Hepatocyte (in vitro differentiated cells): ENCODE results near the gene HS1BP3. TPM values are rescaled to one million over a fixed set of nuclear protein-coding genes. Genes with fewer than 3 reads are reported as not detected.

Source experiments
- DNase-seq: peaks from one replicate; pipeline ENCODE4 v3.0.0-alpha.2; 2016; ENCODE audit warnings: low spot score
- H2AFZ ChIP-seq: fragments of 200-600 bp; sonication (generic); 2 replicates; pipeline ENCODE4 v1.6.0; 2016; ENCODE audit warnings: antibody characterized with exemption, mild to moderate bottlenecking
- H3K27ac ChIP-seq: fragments of 200-600 bp; sonication (generic); 2 replicates; pipeline ENCODE4 v1.5.1; 2016; ENCODE audit warnings: mild to moderate bottlenecking
- H3K27me3 ChIP-seq: fragments of 200-600 bp; sonication (generic); 2 replicates; pipeline ENCODE4 v1.6.1; 2016
- H3K36me3 ChIP-seq: fragments of 200-600 bp; sonication (generic); replicated peaks from 2 replicates; pipeline ENCODE4 v1.5.1; 2016; ENCODE audit warnings: low read depth; ENCODE audit not compliant: insufficient read depth
- H3K4me1 ChIP-seq: fragments of 200-600 bp; sonication (generic); 2 replicates; pipeline ENCODE4 v1.5.1; 2016; ENCODE audit warnings: mild to moderate bottlenecking, moderate library complexity; ENCODE audit not compliant: insufficient read depth
- H3K4me2 ChIP-seq: fragments of 200-600 bp; sonication (generic); 2 replicates; pipeline ENCODE4 v1.6.0; 2016
- H3K4me3 ChIP-seq: fragments of 200-600 bp; sonication (generic); 2 replicates; pipeline ENCODE4 v1.5.1; 2016; ENCODE audit warnings: mild to moderate bottlenecking
- H3K79me2 ChIP-seq: fragments of 200-600 bp; sonication (generic); 2 replicates; pipeline ENCODE4 v1.6.0; 2017; ENCODE audit warnings: mild to moderate bottlenecking
- H3K9me2 ChIP-seq: fragments of 200-600 bp; sonication (generic); replicated peaks from 2 replicates; pipeline ENCODE4 v1.6.0; 2017; ENCODE audit warnings: mild to moderate bottlenecking; ENCODE audit not compliant: insufficient read depth
- H3K9me3 ChIP-seq: fragments of 200-600 bp; sonication (generic); 2 replicates; pipeline ENCODE4 v1.5.1; 2016; ENCODE audit warnings: low read depth, mild to moderate bottlenecking
- H4K20me1 ChIP-seq: fragments of 200-600 bp; sonication (generic); 2 replicates; pipeline ENCODE4 v1.6.0; 2016; ENCODE audit warnings: mild to moderate bottlenecking; ENCODE audit not compliant: insufficient read depth, poor library complexity, severe bottlenecking
- CTCF ChIP-seq: fragments of 200-600 bp; sonication (generic); IDR thresholded peaks from 2 replicates; pipeline ENCODE4 v1.5.1; 2016; ENCODE audit warnings: antibody characterized with exemption, mild to moderate bottlenecking; ENCODE audit not compliant: poor library complexity
- EZH2 ChIP-seq: fragments of 200-600 bp; sonication (generic); IDR thresholded peaks from 2 replicates; pipeline ENCODE4 v1.6.1; 2016; ENCODE audit warnings: antibody characterized with exemption, mild to moderate bottlenecking, borderline replicate concordance
- EZH2phosphoT487 ChIP-seq: fragments of 200-600 bp; sonication (generic); IDR thresholded peaks from one replicate; pipeline ENCODE4 v1.6.1; 2018; ENCODE audit warnings: antibody characterized with exemption, mild to moderate bottlenecking, low read depth, moderate library complexity; ENCODE audit not compliant: unreplicated experiment, severe bottlenecking
- WGBS: methylation state at CpG from one replicate; pipeline ENCODE4 v1.1.6; 2016; ENCODE audit warnings: low lambda C conversion rate; ENCODE audit errors: missing lambda C conversion rate; 5-methylcytosine and 5-hydroxymethylcytosine counted together
- polyA plus RNA-seq: library from polyadenylated mRNA; unstranded; fragments of >200 nt; fragmentation: Nextera tagmentation; extraction: Ambion mirVana; gene quantifications from 2 replicates; pipeline ENCODE4 v1.2.1, GENCODE V29; 2016
- total RNA-seq: library from RNA; depleted of rRNA; stranded (reverse); fragments of >200 nt; gene quantifications from 2 replicates; pipeline ENCODE4 v1.2.3, GENCODE V29; 2014

HS1BP3 gene
- total and polyA plus RNA-seq, 2 experiments from 2014 or later, result 26.8 to 29.6 TPM

- H3K4me1 ChIP-seq, result peaks cover 16% of the 10 kb centered on the region
- H3K27me3 ChIP-seq, result no peaks in the 10 kb centered on the region
- H3K9me3 ChIP-seq, result no peaks in the 10 kb centered on the region
- H3K9me2 ChIP-seq, result no peaks in the 10 kb centered on the region
- no peak overlapping the region for H3K4me3 ChIP-seq
- DNase-seq, result no peak
- no peak overlapping the region for H3K4me2 ChIP-seq
- no peak for TF ChIP-seq EZH2
- no peak overlapping the region for H2AFZ ChIP-seq
- no peaks in the 10 kb centered on the region for H3K36me3 ChIP-seq
- no peaks in the 10 kb centered on the region for H3K79me2 ChIP-seq
- WGBS, result 67% methylated on average over 9 of the region's 9 CpGs
- no peaks in the 10 kb centered on the region for H4K20me1 ChIP-seq
- H3K27ac ChIP-seq, result peak overlapping the region; percentile 66
Observed at GRCh38 chr2:20634507-20635112, 16.3 kb downstream of the HS1BP3 start.

GRCh38 chr2:20633794-20634506 lies 16.9 kb downstream of the HS1BP3 start:
- no peaks in the 10 kb centered on the region for H3K36me3 ChIP-seq
- no peaks in the 10 kb centered on the region for H4K20me1 ChIP-seq
- H3K9me3 ChIP-seq, result no peaks in the 10 kb centered on the region
- no peak overlapping the region for H3K4me3 ChIP-seq
- H3K27me3 ChIP-seq, result no peaks in the 10 kb centered on the region
- H3K79me2 ChIP-seq, result no peaks in the 10 kb centered on the region
- DNase-seq, result peak; percentile 41
- WGBS, result 88% methylated on average over 18 of the region's 18 CpGs
- peaks cover 16% of the 10 kb centered on the region for H3K4me1 ChIP-seq
- TF ChIP-seq EZH2 (no peak), EZH2phosphoT487 (no peak), CTCF (no peak)
- no peak overlapping the region for H2AFZ ChIP-seq
- no peaks in the 10 kb centered on the region for H3K9me2 ChIP-seq
- peak overlapping the region; percentile 66 for H3K27ac ChIP-seq
- H3K4me2 ChIP-seq, result no peak overlapping the region

GRCh38 chr2:20633001-20633400 lies 17.9 kb downstream of the HS1BP3 start:
- no peaks in the 10 kb centered on the region for H3K9me2 ChIP-seq
- H3K27ac ChIP-seq, result no peak overlapping the region
- no peaks in the 10 kb centered on the region for H3K79me2 ChIP-seq
- H3K36me3 ChIP-seq, result no peaks in the 10 kb centered on the region
- H3K9me3 ChIP-seq, result no peaks in the 10 kb centered on the region
- WGBS, result 99% methylated on average over 4 of the region's 4 CpGs
- no peak overlapping the region for H3K4me3 ChIP-seq
- no peaks in the 10 kb centered on the region for H4K20me1 ChIP-seq
- peaks cover 16% of the 10 kb centered on the region for H3K4me1 ChIP-seq
- H3K27me3 ChIP-seq, result no peaks in the 10 kb centered on the region
- DNase-seq, result no peak
- TF ChIP-seq EZH2phosphoT487 (no peak), EZH2 (no peak), CTCF (no peak)
- no peak overlapping the region for H3K4me2 ChIP-seq
- no peak overlapping the region for H2AFZ ChIP-seq

GRCh38 chr2:20632446-20632990 lies 18.4 kb downstream of the HS1BP3 start:
- Histone ChIP-seq H4K20me1 (no peaks in the 10 kb centered on the region), H3K79me2 (no peaks in the 10 kb centered on the region), H3K27me3 (no peaks in the 10 kb centered on the region), H3K27ac (no peak overlapping the region), H3K9me3 (no peaks in the 10 kb centered on the region), H3K9me2 (no peaks in the 10 kb centered on the region), H3K4me3 (no peak overlapping the region), H2AFZ (no peak overlapping the region), H3K36me3 (no peaks in the 10 kb centered on the region), H3K4me1 (peaks cover 16% of the 10 kb centered on the region), H3K4me2 (no peak overlapping the region)
- TF ChIP-seq CTCF (no peak), EZH2phosphoT487 (no peak), EZH2 (no peak)
- no peak for DNase-seq
- 90% methylated on average over 7 of the region's 7 CpGs for WGBS
